NCI-H446 (cell line): ENCODE results near the gene ENTPD6.
"Not testable (repeated sequence)": the region's sequence is repeated elsewhere in the genome, so short reads cannot be mapped to it uniquely, and the experiment has no call there.

ENCODE experiments used
- DNase-seq, 2 experiments: peaks; one replicate each; lab custom pipeline; 2025; lab: John Stamatoyannopoulos, UW

The ENTPD6 gene

GRCh38 chr20:25223765-25224720, 28.5 kb downstream of the ENTPD6 start:
- DNase-seq, result no peak

GRCh38 chr20:25224941-25225340, 29.4 kb downstream of the ENTPD6 start:
- DNase-seq, result no peak

GRCh38 chr20:25225642-25226432, 30.3 kb downstream of the ENTPD6 start:
- DNase-seq, result no peak

DNA sequence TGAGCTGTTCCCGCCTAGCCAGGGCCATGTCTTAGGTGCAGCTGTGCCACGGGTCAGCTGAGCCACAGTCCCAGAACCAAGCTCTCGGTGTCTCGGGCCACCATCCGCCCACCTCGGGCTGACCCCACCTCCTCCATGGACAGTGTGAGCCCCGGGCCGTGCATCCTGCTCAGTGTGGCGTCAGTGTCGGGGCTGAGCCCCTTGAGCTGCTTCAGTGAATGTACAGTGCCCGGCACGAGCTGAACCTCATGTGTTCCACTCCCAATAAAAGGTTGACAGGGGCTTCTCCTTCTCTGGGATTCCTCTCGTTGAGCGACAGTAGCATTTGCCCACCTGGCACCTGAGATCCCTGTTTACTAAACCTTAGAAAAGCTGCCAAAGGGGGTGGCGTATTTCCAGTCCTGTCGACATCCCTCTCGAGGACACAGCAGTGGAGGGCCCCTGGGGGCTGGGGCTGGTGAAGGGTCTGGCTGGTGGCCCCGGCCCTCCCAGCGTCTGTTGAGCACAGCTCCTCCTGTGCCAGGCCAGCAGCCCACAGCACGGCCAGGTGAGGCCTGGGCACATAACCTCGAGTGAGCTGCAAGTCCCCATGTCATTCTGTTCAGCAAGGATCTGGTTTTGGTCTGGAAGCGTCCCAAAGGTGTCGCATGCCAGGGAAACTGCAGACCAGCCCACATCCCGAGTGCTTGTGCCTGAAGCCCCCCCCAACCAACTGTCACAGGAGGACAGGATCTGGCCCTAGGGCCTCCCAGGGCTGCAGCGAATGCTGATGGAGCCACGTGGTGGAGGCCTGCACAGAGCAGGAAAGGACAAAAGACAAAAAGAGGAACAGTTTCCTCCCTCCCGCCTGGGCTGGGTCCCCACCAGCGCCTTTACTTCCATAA, 31.2 kb downstream of the ENTPD6 start:
- no peak for DNase-seq

DNA sequence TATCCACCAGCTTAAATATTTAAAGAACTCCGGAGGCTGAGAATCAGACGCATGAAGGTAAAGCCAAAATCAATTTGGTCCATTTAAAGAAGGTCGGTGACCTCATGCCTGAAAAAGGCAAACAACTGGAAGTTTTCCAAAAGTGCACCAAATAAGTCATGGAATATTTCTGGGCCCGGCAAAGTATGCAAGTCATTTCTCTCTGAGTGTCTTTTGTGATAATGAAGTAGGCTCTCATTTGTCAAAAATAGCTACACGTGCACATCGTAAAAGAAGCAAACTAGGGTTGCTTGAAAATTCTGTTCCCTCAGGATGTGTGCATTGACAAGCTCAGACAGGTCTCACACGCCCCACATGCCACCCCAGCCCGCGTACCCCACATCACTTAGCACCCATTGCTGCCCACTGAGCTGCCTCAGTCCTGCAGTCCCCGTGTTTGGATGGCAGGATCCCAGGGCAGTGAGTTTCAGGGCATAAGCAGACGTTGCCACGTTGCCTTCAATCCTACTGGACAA, 31.9 kb downstream of the ENTPD6 start:
- DNase-seq, result peak in 1 of 2 experiments; percentile 43

GRCh38 chr20:25229486-25230165, 34.1 kb downstream of the ENTPD6 start:
- no peak for DNase-seq

DNA sequence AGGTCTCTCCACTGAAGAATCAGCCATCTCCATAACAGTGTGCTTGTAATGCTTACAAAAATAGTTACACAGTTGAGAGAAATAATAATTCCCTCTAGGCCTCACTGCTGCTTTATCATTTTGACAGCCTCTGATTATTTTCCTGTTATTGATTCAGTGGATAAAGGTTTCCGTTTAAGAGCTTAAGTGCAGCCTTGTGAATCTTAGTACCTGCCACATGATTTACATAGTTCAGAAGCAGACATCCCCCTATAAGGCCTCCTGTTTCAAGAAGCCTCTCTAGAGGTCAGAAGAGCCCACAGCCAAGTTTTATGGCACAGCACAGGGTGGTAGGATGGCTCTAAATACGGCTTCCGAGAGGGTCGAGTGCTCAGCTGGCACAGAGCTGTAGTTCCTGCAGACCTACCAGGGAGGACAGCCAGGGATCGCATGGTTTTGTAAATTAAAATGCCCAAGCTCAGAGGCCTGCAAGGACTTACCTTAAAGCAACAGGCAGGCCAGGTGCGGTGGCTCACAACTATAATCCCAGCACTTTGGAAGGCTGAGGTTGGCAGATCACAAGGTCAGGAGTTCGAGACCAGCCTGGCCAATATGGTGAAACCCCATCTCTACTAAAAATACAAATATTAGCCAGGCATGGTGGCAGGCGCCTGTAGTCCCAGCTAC, 34.8 kb downstream of the ENTPD6 start:
- no peak for DNase-seq

- peak in 1 of 2 experiments; percentile 29 for DNase-seq
These were observed 37.7 kb downstream of the ENTPD6 start for GRCh38 chr20:25233016-25233772.

- not testable (repeated sequence) for DNase-seq
These were observed 38.7 kb downstream of the ENTPD6 start for GRCh38 chr20:25234009-25234849.

- no peak for DNase-seq
These were observed 41.2 kb downstream of the ENTPD6 start for GRCh38 chr20:25236450-25237304.

DNA sequence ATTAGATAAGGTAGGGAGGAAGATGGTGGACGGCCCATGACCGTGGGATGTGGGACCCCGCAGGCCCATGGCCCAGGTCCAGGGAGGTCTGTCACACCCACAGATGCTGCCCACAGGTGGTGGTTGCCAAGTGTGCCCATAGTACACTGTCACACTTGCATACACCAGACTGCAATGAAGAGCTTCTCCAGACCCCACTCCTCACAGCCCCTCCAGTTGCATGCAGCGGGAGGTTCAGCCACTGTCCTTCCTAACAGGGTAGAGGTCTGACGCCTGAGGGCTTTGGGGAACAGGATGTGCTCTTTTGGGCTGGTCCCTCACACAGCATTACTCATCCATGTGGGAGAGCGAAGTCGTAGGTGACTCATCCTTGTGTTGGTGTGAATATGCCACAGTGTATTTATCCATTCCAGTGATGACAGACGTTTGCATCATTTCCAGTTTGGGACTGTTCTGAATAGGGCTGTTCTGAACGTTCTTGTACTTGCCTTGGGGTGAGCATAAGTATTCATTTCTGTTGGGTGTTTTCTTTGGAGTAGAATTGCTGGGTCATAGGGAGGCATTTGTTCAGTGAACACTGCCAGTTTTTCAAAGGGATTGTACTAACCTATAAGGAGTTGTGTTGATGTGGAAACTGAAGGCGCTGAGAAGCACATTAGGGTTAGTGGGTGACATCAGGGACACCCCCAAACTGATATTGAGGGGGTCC, 42.3 kb downstream of the ENTPD6 start:
- peak in 1 of 2 experiments; percentile 65 for DNase-seq

- DNase-seq, result no peak
These were observed 43.0 kb downstream of the ENTPD6 start for GRCh38 chr20:25238319-25239037.

- no peak for DNase-seq
These were observed 44.2 kb downstream of the ENTPD6 start for GRCh38 chr20:25239387-25240370.

GRCh38 chr20:25240851-25241658, 45.5 kb downstream of the ENTPD6 start:
- not testable (repeated sequence) for DNase-seq

GRCh38 chr20:25241659-25241955, 46.1 kb downstream of the ENTPD6 start:
- DNase-seq, result not testable (repeated sequence)
